Activated CD8-positive, alpha-beta memory T cell treated with anti-CD3 and anti-CD28 coated beads, Interleukin-2, amount 50 U/mL, for 24 hours (primary cell): ENCODE data around the gene RBPJL.

Source experiments
- DNase-seq: peaks from one replicate; pipeline ENCODE4 v3.0.0-alpha.2; 2020; ENCODE audit errors: extremely low read depth

Gene RBPJL

GRCh38 chr20:45316150-45317080 lies 9.8 kb downstream of the RBPJL start:
- DNase-seq, result no peak

- DNase-seq, result no peak
These were observed 11.2 kb downstream of the RBPJL start for GRCh38 chr20:45317826-45318225.

GRCh38 chr20:45318386-45318939 lies 11.8 kb downstream of the RBPJL start:
- DNase-seq, result no peak

- no peak for DNase-seq
These were observed 12.3 kb downstream of the RBPJL start for GRCh38 chr20:45318948-45319347.

- no peak for DNase-seq
These were observed 14.4 kb downstream of the RBPJL start for GRCh38 chr20:45320948-45321595.

GRCh38 chr20:45322952-45323383 lies 16.3 kb downstream of the RBPJL start:
- DNase-seq, result no peak

- DNase-seq, result no peak
These were observed 17.1 kb downstream of the RBPJL start for GRCh38 chr20:45323731-45324130.

- no peak for DNase-seq
These were observed 18.7 kb downstream of the RBPJL start for GRCh38 chr20:45325371-45325770.

GRCh38 chr20:45328451-45328850 lies 21.8 kb downstream of the RBPJL start:
- no peak for DNase-seq

GRCh38 chr20:45329497-45330319 lies 23.1 kb downstream of the RBPJL start:
- no peak for DNase-seq

- no peak for DNase-seq
These were observed 23.8 kb downstream of the RBPJL start for GRCh38 chr20:45330476-45330875.

- no peak for DNase-seq
These were observed 30.1 kb downstream of the RBPJL start for GRCh38 chr20:45336530-45337366.

GRCh38 chr20:45337367-45338120 lies 30.9 kb downstream of the RBPJL start:
- no peak for DNase-seq

- no peak for DNase-seq
These were observed 31.7 kb downstream of the RBPJL start for GRCh38 chr20:45338121-45339030.

GRCh38 chr20:45339084-45339483 lies 32.4 kb downstream of the RBPJL start:
- DNase-seq, result no peak

- DNase-seq, result no peak
These were observed 33.2 kb downstream of the RBPJL start for GRCh38 chr20:45339799-45340198.

GRCh38 chr20:45340236-45340847 lies 33.7 kb downstream of the RBPJL start:
- DNase-seq, result no peak

- no peak for DNase-seq
These were observed 34.3 kb downstream of the RBPJL start for GRCh38 chr20:45340951-45341350.

GRCh38 chr20:45341579-45341938 lies 34.9 kb downstream of the RBPJL start:
- no peak for DNase-seq
